HEK293 (cell line): ENCODE data around the gene FGD4.

Experiments used
- INSM2 ChIP-seq: fragments of 450-650 bp; formaldehyde crosslinking; IDR thresholded peaks from 2 replicates; pipeline ENCODE4 v1.5.1; 2016; ENCODE audit warnings: missing biosample characterization, missing genetic modification characterization
- SCRT1 ChIP-seq: fragments of 450-650 bp; formaldehyde crosslinking; IDR thresholded peaks from 2 replicates; pipeline ENCODE4 v1.5.1; 2016; ENCODE audit warnings: missing biosample characterization, missing genetic modification characterization, borderline replicate concordance
- ZBTB6 ChIP-seq: fragments of 450-650 bp; formaldehyde crosslinking; IDR thresholded peaks from 2 replicates; pipeline ENCODE4 v1.5.1; 2017; ENCODE audit warnings: missing biosample characterization, missing genetic modification characterization
- ZFHX2 ChIP-seq: fragments of 450-650 bp; formaldehyde crosslinking; conservative IDR thresholded peaks from 2 replicates; pipeline ENCODE4 v1.5.1; 2016; ENCODE audit warnings: missing biosample characterization, missing genetic modification characterization
- ZNF274 ChIP-seq, 2 experiments: fragments of 200-500 bp in 1 of 2; fragments of 450-650 bp in 1 of 2; sonication (Bioruptor generic) in 1 of 2; formaldehyde crosslinking in 1 of 2; IDR thresholded peaks; 2 replicates each; pipeline versions ENCODE4 v1.5.1 to v1.6.1; 2014 to 2016; ENCODE audit warnings: borderline replicate concordance in 1 of 2, inconsistent platforms in 1 of 2, low read length in 1 of 2, missing biosample characterization in 1 of 2, missing genetic modification characterization in 1 of 2
- ZNF473 ChIP-seq: fragments of 450-650 bp; formaldehyde crosslinking; IDR thresholded peaks from 2 replicates; pipeline ENCODE4 v1.5.1; 2017; ENCODE audit warnings: missing biosample characterization, missing genetic modification characterization
- ZNF513 ChIP-seq: fragments of 450-650 bp; IDR thresholded peaks from 2 replicates; pipeline ENCODE4 v1.5.1; 2018; ENCODE audit warnings: missing biosample characterization, missing genetic modification characterization
- ZNF558 ChIP-seq: fragments of 450-650 bp; formaldehyde crosslinking; IDR thresholded peaks from 2 replicates; pipeline ENCODE4 v1.5.1; 2016; ENCODE audit warnings: missing biosample characterization, missing genetic modification characterization
- ZNF571 ChIP-seq: fragments of 450-650 bp; formaldehyde crosslinking; IDR thresholded peaks from 2 replicates; pipeline ENCODE4 v1.5.0; 2017; ENCODE audit warnings: missing biosample characterization, missing genetic modification characterization
- ZNF747 ChIP-seq: fragments of 450-650 bp; formaldehyde crosslinking; IDR thresholded peaks from 2 replicates; pipeline ENCODE4 v1.5.1; 2016; ENCODE audit warnings: missing biosample characterization, missing genetic modification characterization

- TF ChIP-seq INSM2 (tag by site-specific recombination) (no peak), ZNF747 (tag by site-specific recombination) (no peak), ZNF571 (tag by site-specific recombination) (no peak), ZBTB6 (tag by site-specific recombination) (no peak), SCRT1 (tag by site-specific recombination) (no peak), ZNF513 (tag by site-specific recombination) (no peak), ZNF274 (IDR thresholded peaks at IDR 0.05; ENCODE audit: low read length) (no peak), ZNF274 (tag by site-specific recombination; IDR thresholded peaks at IDR 0.05; ENCODE audit: borderline replicate concordance) (no peak), ZNF473 (tag by site-specific recombination) (no peak), ZNF558 (no peak), ZFHX2 (tag by site-specific recombination) (no peak)
Observed at GRCh38 chr12:32588604-32589003, 189.2 kb downstream of the FGD4 start.
